H9 (cell line): ENCODE data around the gene TMEM14C. TPM values are rescaled to one million over a fixed set of nuclear protein-coding genes. Genes with fewer than 3 reads are reported as not detected.

Source experiments
- DNase-seq: peaks from one replicate; pipeline ENCODE4 v3.0.0-alpha.2; 2017
- H2AFZ ChIP-seq: one replicate; pipeline ENCODE4 v1.6.1; 2013; ENCODE audit warnings: mild to moderate bottlenecking, low read length, control low read depth, moderate library complexity
- H2AK5ac ChIP-seq: 2 replicates; pipeline ENCODE4 v1.6.1; 2013; ENCODE audit warnings: low read length, control low read depth, mixed read lengths; ENCODE audit not compliant: insufficient read length
- H2BK120ac ChIP-seq: one replicate; pipeline ENCODE4 v1.6.1; 2013; ENCODE audit warnings: low read depth, mild to moderate bottlenecking, low read length, control low read depth, inconsistent platforms; ENCODE audit not compliant: poor library complexity, severe bottlenecking
- H2BK12ac ChIP-seq: 2 replicates; pipeline ENCODE4 v1.6.1; 2013; ENCODE audit warnings: low read length, control low read depth, mixed read lengths, low read depth; ENCODE audit not compliant: insufficient read length
- H2BK15ac ChIP-seq: 2 replicates; pipeline ENCODE4 v1.6.1; 2013; ENCODE audit warnings: low read depth, low read length, control low read depth
- H2BK20ac ChIP-seq: one replicate; pipeline ENCODE4 v1.6.1; 2013; ENCODE audit warnings: low read depth, mild to moderate bottlenecking, low read length, control low read depth, inconsistent platforms; ENCODE audit not compliant: poor library complexity, severe bottlenecking
- H2BK5ac ChIP-seq: 2 replicates; pipeline ENCODE4 v1.6.1; 2013; ENCODE audit warnings: low read length, control low read depth, mixed read lengths; ENCODE audit not compliant: insufficient read length
- H3K14ac ChIP-seq: 2 replicates; pipeline ENCODE4 v1.6.1; 2013; ENCODE audit warnings: low read length, control low read depth; ENCODE audit not compliant: insufficient read depth
- H3K18ac ChIP-seq: 2 replicates; pipeline ENCODE4 v1.6.1; 2013; ENCODE audit warnings: low read depth, mild to moderate bottlenecking, mixed read lengths, low read length, control low read depth; ENCODE audit not compliant: insufficient read length
- H3K23ac ChIP-seq: 2 replicates; pipeline ENCODE4 v1.6.1; 2013; ENCODE audit warnings: low read length, control low read depth, mixed read lengths, low read depth; ENCODE audit not compliant: insufficient read length
- H3K23me2 ChIP-seq: 2 replicates; pipeline ENCODE4 v1.6.1; 2013; ENCODE audit warnings: low read depth, mild to moderate bottlenecking, mixed read lengths, low read length, control low read depth; ENCODE audit not compliant: insufficient read length, poor library complexity, severe bottlenecking
- H3K27ac ChIP-seq: 2 replicates; pipeline ENCODE4 v1.5.1; 2013; ENCODE audit warnings: low read length, control low read depth, mixed read lengths, low read depth; ENCODE audit not compliant: insufficient read length
- H3K27me3 ChIP-seq: 2 replicates; pipeline ENCODE4 v1.6.1; 2013; ENCODE audit warnings: low read length, control low read depth, inconsistent platforms; ENCODE audit not compliant: insufficient read depth
- H3K4ac ChIP-seq: 2 replicates; pipeline ENCODE4 v1.6.1; 2013; ENCODE audit warnings: low read depth, mild to moderate bottlenecking, control low read depth, inconsistent platforms, low read length, moderate library complexity
- H3K4me1 ChIP-seq: 2 replicates; pipeline ENCODE4 v1.6.1; 2013; ENCODE audit warnings: low read length, control low read depth, inconsistent platforms; ENCODE audit not compliant: insufficient read depth
- H3K4me2 ChIP-seq: 2 replicates; pipeline ENCODE4 v1.6.1; 2013; ENCODE audit warnings: low read length, control low read depth, mixed read lengths; ENCODE audit not compliant: insufficient read length, insufficient read depth
- H3K56ac ChIP-seq: 2 replicates; pipeline ENCODE4 v1.6.1; 2013; ENCODE audit warnings: low read depth, mild to moderate bottlenecking, mixed read lengths, low read length, control low read depth; ENCODE audit not compliant: insufficient read length
- H3K79me1 ChIP-seq: 2 replicates; pipeline ENCODE4 v1.6.1; 2013; ENCODE audit warnings: low read depth, mild to moderate bottlenecking, moderate library complexity, low read length, control low read depth, inconsistent platforms; ENCODE audit not compliant: insufficient read depth, poor library complexity, severe bottlenecking
- H3K79me2 ChIP-seq: 2 replicates; pipeline ENCODE4 v1.6.1; 2013; ENCODE audit warnings: low read length, control low read depth, inconsistent platforms; ENCODE audit not compliant: insufficient read depth
- H3K9ac ChIP-seq: 2 replicates; pipeline ENCODE4 v1.6.1; 2013; ENCODE audit warnings: low read length, control low read depth, mixed read lengths; ENCODE audit not compliant: insufficient read length; ENCODE audit errors: extremely low read depth
- H3K9me3 ChIP-seq: one replicate; pipeline ENCODE4 v1.6.1; 2013; ENCODE audit warnings: low read depth, low read length, inconsistent platforms; ENCODE audit not compliant: control insufficient read depth
- H3T11ph ChIP-seq: one replicate; pipeline ENCODE4 v1.6.1; 2013; ENCODE audit warnings: mild to moderate bottlenecking, low read length, control low read depth, inconsistent platforms
- H4K20me1 ChIP-seq: one replicate; pipeline ENCODE4 v1.6.1; 2013; ENCODE audit not compliant: control insufficient read depth, insufficient read length, insufficient read depth
- H4K5ac ChIP-seq: 2 replicates; pipeline ENCODE4 v1.6.1; 2013; ENCODE audit warnings: low read depth, mild to moderate bottlenecking, mixed read lengths, low read length, control low read depth; ENCODE audit not compliant: insufficient read length
- H4K8ac ChIP-seq: replicated peaks from 2 replicates; pipeline ENCODE4 v1.6.1; 2013; ENCODE audit warnings: low read length, control low read depth, mixed read lengths, low read depth; ENCODE audit not compliant: insufficient read length
- H4K91ac ChIP-seq: 2 replicates; pipeline ENCODE4 v1.6.1; 2013; ENCODE audit warnings: low read depth, mild to moderate bottlenecking, moderate library complexity, mixed read lengths, low read length, control low read depth; ENCODE audit not compliant: insufficient read length
- H3K27ac Mint-ChIP-seq, 3 experiments: 2 replicates in 2 of 3; 3 replicates in 1 of 3; pipeline ENCODE4 v1.8.0; 2020 to 2021; ENCODE audit warnings: mixed read lengths in 3 of 3, mild to moderate bottlenecking in 1 of 3, moderate library complexity in 1 of 3
- H3K27me3 Mint-ChIP-seq: 2 replicates; pipeline ENCODE4 v1.8.0; 2021; ENCODE audit warnings: low read depth, mild to moderate bottlenecking, moderate library complexity, mixed read lengths
- H3K36me3 Mint-ChIP-seq, 3 experiments: 2 replicates in 2 of 3; 3 replicates in 1 of 3; pipeline ENCODE4 v1.8.0; 2020 to 2021; ENCODE audit warnings: low read depth in 3 of 3, mixed read lengths in 3 of 3; ENCODE audit not compliant: insufficient read depth in 1 of 3
- H3K4me1 Mint-ChIP-seq, 2 experiments: 2 replicates each; pipeline ENCODE4 v1.8.0; 2020; ENCODE audit warnings: mixed read lengths in 2 of 2
- H3K4me3 Mint-ChIP-seq, 2 experiments: 2 replicates in 1 of 2; 3 replicates in 1 of 2; pipeline ENCODE4 v1.8.0; 2020 to 2021; ENCODE audit warnings: mild to moderate bottlenecking in 2 of 2, mixed read lengths in 2 of 2, moderate library complexity in 1 of 2
- H3K9me3 Mint-ChIP-seq, 2 experiments: 2 replicates in 1 of 2; 3 replicates in 1 of 2; pipeline ENCODE4 v1.8.0; 2020; ENCODE audit warnings: mild to moderate bottlenecking in 2 of 2, mixed read lengths in 2 of 2, moderate library complexity in 1 of 2
- WGBS: extraction: QIAGEN DNeasy Blood & Tissue Kit; methylation state at CpG from one replicate; pipeline ENCODE4 v1.1.7; 2013; ENCODE audit warnings: missing lambda C conversion rate, low lambda C conversion rate, mixed read lengths; ENCODE audit not compliant: insufficient read length; ENCODE audit errors: extremely low coverage; 5-methylcytosine and 5-hydroxymethylcytosine counted together
- total RNA-seq: library from RNA; stranded (reverse); gene quantifications from 2 replicates; pipeline ENCODE4 v1.2.1, GENCODE V29; 2021
- TF ChIP-seq, protein P1 (sequence below): fragments of 200-600 bp; sonication (generic); conservative IDR thresholded peaks from 3 replicates; pipeline ENCODE4 v1.8.0; 2021; ENCODE audit warnings: antibody characterized with exemption, mild to moderate bottlenecking

TMEM14C gene
- total RNA-seq, 1 experiment from 2014 or later: 94.4 TPM

DNA sequence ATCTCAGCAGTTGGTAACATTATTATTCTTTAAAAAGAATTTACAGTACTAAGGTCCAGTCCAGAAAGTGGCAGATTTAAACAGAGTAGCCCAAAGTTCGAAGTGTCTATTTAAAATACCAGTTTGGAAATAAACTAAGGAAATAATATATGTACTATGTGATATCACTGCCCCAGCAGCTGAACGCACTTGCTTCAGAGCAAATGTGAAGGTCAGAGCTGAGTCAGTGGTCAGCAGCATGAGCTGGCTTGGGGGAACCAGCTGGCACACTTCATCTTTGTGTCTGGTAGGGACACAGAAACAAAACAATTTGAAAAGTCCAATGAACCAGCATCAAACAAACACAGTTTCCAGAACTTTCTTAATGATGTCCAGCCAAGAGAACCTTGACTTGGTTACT is 40.1 kb downstream of the TMEM14C start:
- no peak overlapping the region for H2BK12ac ChIP-seq
- Mint-ChIP-seq H3K27ac (no peak overlapping the region), H3K4me3 (no peak overlapping the region), H3K9me3 (no peaks in the 10 kb centered on the region), H3K27me3 (no peaks in the 10 kb centered on the region), H3K4me1 (peaks cover 0 to 6% of the 10 kb centered on the region in 2 experiments; a peak in 2 of 4 replicates), H3K36me3 (peaks cover 12 to 32% (median 20%) of the 10 kb centered on the region in 3 experiments; a peak in 6 of 7 replicates)
- H3K23me2 ChIP-seq: no peaks in the 10 kb centered on the region
- H3K9me3 ChIP-seq: no peaks in the 10 kb centered on the region
- no peaks in the 10 kb centered on the region for H3K79me2 ChIP-seq
- no peak overlapping the region for H4K5ac ChIP-seq
- no peak overlapping the region for H3K4ac ChIP-seq
- no peak overlapping the region for H2BK120ac ChIP-seq
- no peak overlapping the region for H3T11ph ChIP-seq
- no peaks in the 10 kb centered on the region for H4K20me1 ChIP-seq
- no peak overlapping the region for H3K9ac ChIP-seq
- no peak overlapping the region for H3K23ac ChIP-seq
- no peak overlapping the region for H2AFZ ChIP-seq
- H3K27me3 ChIP-seq: no peaks in the 10 kb centered on the region
- no peak overlapping the region for H2BK15ac ChIP-seq
- no peak overlapping the region for H4K8ac ChIP-seq
- H3K18ac ChIP-seq: no peak overlapping the region
- no peak overlapping the region for H3K4me2 ChIP-seq
- H2BK5ac ChIP-seq: no peak overlapping the region
- no peaks in the 10 kb centered on the region for H3K4me1 ChIP-seq
- DNase-seq: no peak
- no peaks in the 10 kb centered on the region for H3K79me1 ChIP-seq
- H4K91ac ChIP-seq: no peak overlapping the region
- H3K56ac ChIP-seq: no peak overlapping the region
- TF ChIP-seq, protein P1, sequence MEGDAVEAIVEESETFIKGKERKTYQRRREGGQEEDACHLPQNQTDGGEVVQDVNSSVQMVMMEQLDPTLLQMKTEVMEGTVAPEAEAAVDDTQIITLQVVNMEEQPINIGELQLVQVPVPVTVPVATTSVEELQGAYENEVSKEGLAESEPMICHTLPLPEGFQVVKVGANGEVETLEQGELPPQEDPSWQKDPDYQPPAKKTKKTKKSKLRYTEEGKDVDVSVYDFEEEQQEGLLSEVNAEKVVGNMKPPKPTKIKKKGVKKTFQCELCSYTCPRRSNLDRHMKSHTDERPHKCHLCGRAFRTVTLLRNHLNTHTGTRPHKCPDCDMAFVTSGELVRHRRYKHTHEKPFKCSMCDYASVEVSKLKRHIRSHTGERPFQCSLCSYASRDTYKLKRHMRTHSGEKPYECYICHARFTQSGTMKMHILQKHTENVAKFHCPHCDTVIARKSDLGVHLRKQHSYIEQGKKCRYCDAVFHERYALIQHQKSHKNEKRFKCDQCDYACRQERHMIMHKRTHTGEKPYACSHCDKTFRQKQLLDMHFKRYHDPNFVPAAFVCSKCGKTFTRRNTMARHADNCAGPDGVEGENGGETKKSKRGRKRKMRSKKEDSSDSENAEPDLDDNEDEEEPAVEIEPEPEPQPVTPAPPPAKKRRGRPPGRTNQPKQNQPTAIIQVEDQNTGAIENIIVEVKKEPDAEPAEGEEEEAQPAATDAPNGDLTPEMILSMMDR: no peak
- no peak overlapping the region for H2BK20ac ChIP-seq
- H2AK5ac ChIP-seq: no peak overlapping the region
- WGBS: no CpG with 5 or more reads among the region's 2 CpGs
- H3K27ac ChIP-seq: no peak overlapping the region
- no peak overlapping the region for H3K14ac ChIP-seq
